Right ventricle myocardium inferior (tissue), 1 donor: ENCODE results near the gene SELENOT. TPM values are rescaled to one million over a fixed set of nuclear protein-coding genes. Genes with fewer than 3 reads are reported as not detected.
"Not testable (repeated sequence)": the region's sequence is repeated elsewhere in the genome, so short reads cannot be mapped to it uniquely, and the experiment has no call there.

Experiments
- ATAC-seq: fragments of 200-7000 bp; cut with Tn5 transposase; one replicate; pipeline ENCODE4 v1.9.1; 2020; ENCODE audit warnings: mild to moderate bottlenecking, moderate library complexity
- DNase-seq: peaks from one replicate; pipeline ENCODE4 v3.0.0; 2021; ENCODE audit errors: missing footprints
- intact Hi-C: fragments of 100-400 bp; cut with DNase I; formaldehyde crosslinking; loops from one replicate; pipeline ENCODE4 v1.11.0; 2022
- long read RNA-seq: library from polyadenylated mRNA; unstranded; transcript quantifications from one replicate; pipeline ENCODE4 v2.0.0, GENCODE V29; 2021
- total RNA-seq: library from RNA; stranded (reverse); fragmentation: NEBNext Ultra II Directional; extraction: Animal tissue kit (Norgen Biotek cat#: 25700); gene quantifications from one replicate; pipeline ENCODE4 v1.2.1, GENCODE V29; 2021
- donor health status: DM: no; HTN: yes; CAD: no; lungs with severe emphysema.

Gene SELENOT
- total RNA-seq, result 69.3 TPM
- long read RNA-seq, transcript SELENOT-202 (6 exons, 3,469 nt), result major isoform, 37 of 42 reads
- long read RNA-seq, partial matches to known transcripts, result 1 of 42 reads
- long read RNA-seq, other reads (novel, unspliced or antisense), result 3 of 42 reads

- intact Hi-C loops, result loop anchor here (1.0 to 5.0 kb wide), 3 partner anchors 57 to 160 kb away; partner anchors contain the start of genes EIF2A, ERICH6, SERP1 and SIAH2
- peak; percentile 97 for DNase-seq
- peak; percentile 97 for ATAC-seq
Measured at GRCh38 chr3:150603153-150603979, at the start of gene SELENOT. Gene SELENOT (plus strand): TSS chr3:150603321. CDS start chr3:150603363, 42 bp downstream.

- intact Hi-C loops, result no loop called here
- ATAC-seq, result no peak
Measured at GRCh38 chr3:150555859-150556436, 47.2 kb upstream of the SELENOT start.

GRCh38 chr3:150556792-150557191 lies 46.3 kb upstream of the SELENOT start:
- ATAC-seq, result no peak

More at GRCh38 chr3:150555859-150556436, 47.2 kb upstream of the SELENOT start:
- no peak for DNase-seq

GRCh38 chr3:150557725-150558124 lies 45.4 kb upstream of the SELENOT start:
- intact Hi-C loops, result no loop called here
- DNase-seq (no peak), ATAC-seq (no peak)

More at GRCh38 chr3:150556792-150557191, 46.3 kb upstream of the SELENOT start:
- no peak for DNase-seq
- intact Hi-C loops, result no loop called here

GRCh38 chr3:150564243-150564642 lies 38.9 kb upstream of the SELENOT start:
- intact Hi-C loops, result no loop called here
- no peak for ATAC-seq
- no peak for DNase-seq

GRCh38 chr3:150567328-150567727 lies 35.8 kb upstream of the SELENOT start:
- intact Hi-C loops, result no loop called here
- DNase-seq (no peak), ATAC-seq (no peak)

- intact Hi-C loops, result no loop called here
- ATAC-seq, result no peak
- no peak for DNase-seq
Measured at GRCh38 chr3:150577855-150578254, 25.3 kb upstream of the SELENOT start.

- intact Hi-C loops, result no loop called here
- ATAC-seq (no peak), DNase-seq (no peak)
Measured at GRCh38 chr3:150581174-150581573, 21.9 kb upstream of the SELENOT start.

GRCh38 chr3:150582620-150583019 lies 20.5 kb upstream of the SELENOT start:
- intact Hi-C loops, result no loop called here
- ATAC-seq (no peak), DNase-seq (no peak)

GRCh38 chr3:150583028-150583427 lies 20.1 kb upstream of the SELENOT start:
- DNase-seq, result no peak
- no peak for ATAC-seq
- intact Hi-C loops, result no loop called here

GRCh38 chr3:150588027-150588830 lies 14.9 kb upstream of the SELENOT start:
- peak; percentile 63 for DNase-seq
- intact Hi-C loops, result no loop called here
- ATAC-seq, result peak; percentile 95

GRCh38 chr3:150589759-150590158 lies 13.4 kb upstream of the SELENOT start:
- DNase-seq (no peak), ATAC-seq (no peak)
- intact Hi-C loops, result no loop called here

- intact Hi-C loops, result no loop called here
- DNase-seq (no peak), ATAC-seq (no peak)
Measured at GRCh38 chr3:150594150-150594549, 9.0 kb upstream of the SELENOT start.

- DNase-seq, result no peak
- ATAC-seq, result no peak
- intact Hi-C loops, result no loop called here
Measured at GRCh38 chr3:150597646-150598045, 5.5 kb upstream of the SELENOT start.

GRCh38 chr3:150599611-150600297 lies 3.4 kb upstream of the SELENOT start:
- ATAC-seq (no peak), DNase-seq (no peak)
- intact Hi-C loops, result loop anchor here (5.0 kb wide), 1 partner anchor 103 kb away; the partner anchor contains the start of gene ERICH6

- not testable (repeated sequence) for ATAC-seq, DNase-seq
- intact Hi-C loops, result loop anchor here (5.0 kb wide), 1 partner anchor 101 kb away; the partner anchor contains the start of gene ERICH6
Measured at GRCh38 chr3:150600647-150601530, 2.2 kb upstream of the SELENOT start.

GRCh38 chr3:150602426-150603152 lies 532 bp upstream of the SELENOT start:
- intact Hi-C loops, result loop anchor here (1.0 to 5.0 kb wide), 3 partner anchors 56 to 161 kb away; partner anchors contain the start of genes EIF2A, ERICH6, SERP1 and SIAH2
- peak; percentile 2 for ATAC-seq
- DNase-seq, result no peak
